ENCODE measurements around the gene ZNF227. TPM values are rescaled to one million over a fixed set of nuclear protein-coding genes. Genes with fewer than 3 reads are reported as not detected.
A peak's percentile ranks its signal among the peaks of the same experiment; 100 is the strongest.
"Not testable (repeated sequence)": the region's sequence is repeated elsewhere in the genome, so short reads cannot be mapped to it uniquely, and the experiment has no call there.

The ZNF227 gene
- 14.0 and 21.4 TPM in 2 replicates for total RNA-seq (2014; rRNA removed; shearing (Covaris generic))

GRCh38 chr19:44212250-44212865, at the start of gene ZNF227:
Gene ZNF227, plus strand, starts transcription at chr19:44212532. Its CDS starts 5,261 bp downstream, at chr19:44217793.
- DNase-seq: peak; percentile 86
- Histone ChIP-seq H3K4me3 (ENCODE audit: insufficient read depth, low read depth, low read length) (peak within 1 kb of the TSS; percentile 75), H3K36me3 (replicated peaks; ENCODE audit: control insufficient read depth, insufficient read depth, low read length) (peaks cover 1% of the 10 kb centered on the region), H3K27me3 (ENCODE audit: control insufficient read depth, insufficient read depth, low read length) (no peaks in the 10 kb centered on the region)

GRCh38 chr19:44163789-44164188, 48.5 kb upstream of the ZNF227 start:
- H3K4me3 ChIP-seq (ENCODE audit: insufficient read depth, low read depth, low read length): no peak overlapping the region
- no peak for DNase-seq

GRCh38 chr19:44164327-44164672, 48.0 kb upstream of the ZNF227 start:
- Histone ChIP-seq H3K36me3 (replicated peaks; ENCODE audit: control insufficient read depth, insufficient read depth, low read length) (peaks cover 4% of the 10 kb centered on the region; the same call in 1 of the 2 replicates), H3K4me3 (ENCODE audit: insufficient read depth, low read depth, low read length) (peak overlapping the region; percentile 84), H3K27me3 (ENCODE audit: control insufficient read depth, insufficient read depth, low read length) (no peaks in the 10 kb centered on the region)
- no peak for DNase-seq

More at GRCh38 chr19:44163789-44164188, 48.5 kb upstream of the ZNF227 start:
- Histone ChIP-seq H3K27me3 (ENCODE audit: control insufficient read depth, insufficient read depth, low read length) (no peaks in the 10 kb centered on the region), H3K36me3 (replicated peaks; ENCODE audit: control insufficient read depth, insufficient read depth, low read length) (peaks cover 4% of the 10 kb centered on the region; the same call in 1 of the 2 replicates)

DNA sequence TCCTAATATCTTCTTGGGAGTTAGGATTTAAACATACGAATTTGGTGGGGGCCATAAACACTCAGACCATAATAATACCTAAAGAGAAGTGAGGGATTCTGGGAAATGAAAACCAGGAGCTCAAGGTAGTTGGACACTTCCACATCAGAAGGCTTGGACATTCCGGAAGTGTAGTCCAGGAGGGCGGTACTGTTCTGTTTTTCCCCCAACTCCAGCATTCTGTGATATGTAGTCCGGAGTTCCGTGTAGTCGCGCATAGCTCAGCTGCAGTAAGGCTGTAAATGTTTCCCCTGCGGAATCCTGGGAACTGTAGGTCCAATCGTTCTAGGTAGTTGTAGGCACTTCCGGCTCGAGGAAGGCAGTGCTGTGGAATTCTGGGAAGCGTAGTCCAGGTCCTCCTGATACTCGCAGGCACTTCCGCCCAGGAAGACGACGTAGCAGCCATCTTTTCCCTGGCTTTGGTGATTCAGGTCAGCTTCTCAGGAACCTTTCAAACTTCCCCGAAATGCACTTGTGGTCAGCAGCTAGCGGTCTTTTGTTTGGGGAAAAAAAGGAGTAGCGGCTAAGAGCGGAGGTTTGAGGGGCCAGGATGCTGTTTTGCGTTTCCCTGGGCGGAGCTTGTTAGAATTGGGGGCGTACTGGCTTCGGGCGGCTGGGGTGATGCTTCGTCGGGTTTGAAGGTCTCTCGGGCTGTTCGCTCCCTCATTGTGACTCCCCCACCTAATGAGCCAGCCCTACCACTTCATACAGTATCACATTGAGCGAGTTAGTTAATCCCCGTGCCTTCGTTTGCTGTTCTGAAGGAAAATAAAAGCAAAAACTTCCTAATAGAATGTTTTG, 47.4 kb upstream of the ZNF227 start, which contains the start of gene ZNF226:
ZNF226 (plus strand) TSS at position 428 of the 840 bp plus-strand sequence. CDS start 4,981 bp downstream, outside the sequence.
- Histone ChIP-seq H3K27me3 (ENCODE audit: control insufficient read depth, insufficient read depth, low read length) (no peaks in the 10 kb centered on the region), H3K36me3 (replicated peaks; ENCODE audit: control insufficient read depth, insufficient read depth, low read length) (peaks cover 7% of the 10 kb centered on the region), H3K4me3 (ENCODE audit: insufficient read depth, low read depth, low read length) (peak within 1 kb of the TSS; percentile 84)
- peak; percentile 79 for DNase-seq

- H3K4me3 ChIP-seq (ENCODE audit: insufficient read depth, low read depth, low read length); DNase-seq; H3K27me3 ChIP-seq (ENCODE audit: control insufficient read depth, insufficient read depth, low read length): not testable (repeated sequence)
- peaks cover 33% of the 10 kb centered on the region for H3K36me3 ChIP-seq (replicated peaks; ENCODE audit: control insufficient read depth, insufficient read depth, low read length)
Observed at GRCh38 chr19:44170660-44171059, 41.7 kb upstream of the ZNF227 start.

DNA sequence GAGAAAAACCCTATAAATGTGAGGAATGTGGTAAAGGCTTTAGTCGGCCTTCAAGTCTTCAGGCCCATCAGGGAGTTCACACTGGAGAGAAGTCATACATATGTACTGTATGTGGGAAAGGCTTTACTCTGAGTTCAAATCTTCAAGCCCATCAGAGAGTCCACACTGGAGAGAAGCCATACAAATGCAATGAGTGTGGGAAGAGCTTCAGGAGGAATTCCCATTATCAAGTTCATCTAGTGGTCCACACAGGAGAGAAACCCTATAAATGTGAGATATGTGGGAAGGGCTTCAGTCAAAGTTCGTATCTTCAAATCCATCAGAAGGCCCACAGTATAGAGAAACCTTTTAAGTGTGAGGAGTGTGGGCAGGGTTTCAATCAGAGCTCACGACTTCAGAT, 35.7 kb upstream of the ZNF227 start:
- no peak for DNase-seq
- Histone ChIP-seq H3K4me3 (ENCODE audit: insufficient read depth, low read depth, low read length) (no peak overlapping the region), H3K36me3 (replicated peaks; ENCODE audit: control insufficient read depth, insufficient read depth, low read length) (peaks cover 34% of the 10 kb centered on the region), H3K27me3 (ENCODE audit: control insufficient read depth, insufficient read depth, low read length) (no peaks in the 10 kb centered on the region)

GRCh38 chr19:44180968-44181367, 31.4 kb upstream of the ZNF227 start:
- H3K36me3 ChIP-seq (replicated peaks; ENCODE audit: control insufficient read depth, insufficient read depth, low read length): peaks cover 8% of the 10 kb centered on the region
- H3K4me3 ChIP-seq (ENCODE audit: insufficient read depth, low read depth, low read length): no peak overlapping the region
- no peak for DNase-seq
- H3K27me3 ChIP-seq (ENCODE audit: control insufficient read depth, insufficient read depth, low read length): no peaks in the 10 kb centered on the region

- Histone ChIP-seq H3K4me3 (ENCODE audit: insufficient read depth, low read depth, low read length) (no peak overlapping the region), H3K36me3 (replicated peaks; ENCODE audit: control insufficient read depth, insufficient read depth, low read length) (no peaks in the 10 kb centered on the region), H3K27me3 (ENCODE audit: control insufficient read depth, insufficient read depth, low read length) (no peaks in the 10 kb centered on the region)
- DNase-seq: no peak
Observed at GRCh38 chr19:44182145-44182544, 30.2 kb upstream of the ZNF227 start.

GRCh38 chr19:44190020-44190419, 22.3 kb upstream of the ZNF227 start:
- Histone ChIP-seq H3K27me3 (ENCODE audit: control insufficient read depth, insufficient read depth, low read length) (no peaks in the 10 kb centered on the region), H3K36me3 (replicated peaks; ENCODE audit: control insufficient read depth, insufficient read depth, low read length) (no peaks in the 10 kb centered on the region), H3K4me3 (ENCODE audit: insufficient read depth, low read depth, low read length) (no peak overlapping the region)
- no peak for DNase-seq

DNA sequence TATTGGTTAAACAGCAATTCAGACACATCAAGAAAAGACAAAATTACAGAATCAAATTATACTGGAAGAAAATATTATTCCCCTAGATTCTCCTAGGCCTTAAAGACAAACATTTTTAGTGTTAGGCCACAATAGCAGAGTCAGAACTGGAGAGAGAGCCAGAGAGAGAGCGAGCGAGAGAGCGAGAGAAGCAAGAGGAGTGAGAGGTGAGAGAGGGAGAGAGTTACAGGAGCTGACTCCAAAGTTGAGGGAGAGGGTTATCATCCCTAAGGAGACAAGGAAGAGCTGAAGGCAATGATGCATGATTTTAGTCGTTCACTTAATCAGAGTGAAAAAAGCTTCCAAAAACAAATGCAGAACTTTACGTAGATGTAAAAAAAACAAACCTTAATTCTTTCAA, 20.2 kb upstream of the ZNF227 start:
- DNase-seq: no peak

DNA sequence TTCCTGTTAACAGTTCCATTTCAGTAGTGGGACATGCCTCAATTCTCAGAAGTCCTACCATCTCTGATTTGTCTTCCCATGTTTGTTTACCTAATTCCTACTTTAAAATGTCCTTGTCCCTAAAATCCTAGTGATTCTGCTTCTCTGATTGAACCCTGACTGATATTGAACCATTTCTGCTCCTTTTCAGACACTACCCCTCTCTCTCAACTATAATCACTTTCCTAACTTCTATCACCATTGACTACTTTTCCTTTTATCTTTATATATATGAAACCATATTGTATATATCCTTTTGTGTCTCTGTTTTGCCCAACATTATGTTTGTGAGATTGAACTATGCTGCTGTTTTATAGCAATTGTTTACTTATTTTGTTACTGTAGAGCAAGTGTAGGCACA, 15.6 kb upstream of the ZNF227 start:
- DNase-seq: no peak
- H3K4me3 ChIP-seq (ENCODE audit: insufficient read depth, low read depth, low read length): no peak overlapping the region
- H3K36me3 ChIP-seq (replicated peaks; ENCODE audit: control insufficient read depth, insufficient read depth, low read length): no peaks in the 10 kb centered on the region
- no peaks in the 10 kb centered on the region for H3K27me3 ChIP-seq (ENCODE audit: control insufficient read depth, insufficient read depth, low read length)

More for the DNA sequence above, 20.2 kb upstream of the ZNF227 start:
- no peak overlapping the region for H3K4me3 ChIP-seq (ENCODE audit: insufficient read depth, low read depth, low read length)
- no peaks in the 10 kb centered on the region for H3K27me3 ChIP-seq (ENCODE audit: control insufficient read depth, insufficient read depth, low read length)
- H3K36me3 ChIP-seq (replicated peaks; ENCODE audit: control insufficient read depth, insufficient read depth, low read length): no peaks in the 10 kb centered on the region

GRCh38 chr19:44202470-44202869, 9.9 kb upstream of the ZNF227 start:
- DNase-seq: no peak
- Histone ChIP-seq H3K27me3 (ENCODE audit: control insufficient read depth, insufficient read depth, low read length) (no peaks in the 10 kb centered on the region), H3K4me3 (ENCODE audit: insufficient read depth, low read depth, low read length) (no peak overlapping the region), H3K36me3 (replicated peaks; ENCODE audit: control insufficient read depth, insufficient read depth, low read length) (no peaks in the 10 kb centered on the region)

GRCh38 chr19:44202974-44203373, 9.4 kb upstream of the ZNF227 start:
- no peaks in the 10 kb centered on the region for H3K27me3 ChIP-seq (ENCODE audit: control insufficient read depth, insufficient read depth, low read length)
- H3K4me3 ChIP-seq (ENCODE audit: insufficient read depth, low read depth, low read length): no peak overlapping the region
- no peak for DNase-seq
- H3K36me3 ChIP-seq (replicated peaks; ENCODE audit: control insufficient read depth, insufficient read depth, low read length): no peaks in the 10 kb centered on the region

DNA sequence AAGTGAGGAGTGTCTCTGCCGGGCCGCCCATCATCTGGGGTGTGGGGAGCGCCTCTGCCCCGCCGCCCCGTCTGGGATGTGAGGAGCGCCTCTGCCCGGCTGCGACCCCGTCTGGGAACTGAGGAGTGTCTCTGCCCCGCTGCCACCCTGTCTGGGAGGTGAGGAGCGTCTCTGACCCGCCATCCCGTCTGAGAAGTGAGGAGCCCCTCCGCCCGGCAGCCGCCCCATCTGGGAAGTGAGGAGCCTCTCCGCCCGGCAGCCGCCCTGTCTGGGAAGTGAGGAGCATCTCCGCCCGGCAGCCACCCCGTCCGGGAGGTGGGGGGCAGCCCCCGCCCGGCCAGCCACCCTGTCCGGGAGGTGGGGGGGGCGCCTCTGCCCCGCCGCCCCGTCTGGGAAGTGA, 8.5 kb upstream of the ZNF227 start:
- not testable (repeated sequence) for H3K36me3 ChIP-seq (replicated peaks; ENCODE audit: control insufficient read depth, insufficient read depth, low read length); DNase-seq; H3K27me3 ChIP-seq (ENCODE audit: control insufficient read depth, insufficient read depth, low read length); H3K4me3 ChIP-seq (ENCODE audit: insufficient read depth, low read depth, low read length)

DNA sequence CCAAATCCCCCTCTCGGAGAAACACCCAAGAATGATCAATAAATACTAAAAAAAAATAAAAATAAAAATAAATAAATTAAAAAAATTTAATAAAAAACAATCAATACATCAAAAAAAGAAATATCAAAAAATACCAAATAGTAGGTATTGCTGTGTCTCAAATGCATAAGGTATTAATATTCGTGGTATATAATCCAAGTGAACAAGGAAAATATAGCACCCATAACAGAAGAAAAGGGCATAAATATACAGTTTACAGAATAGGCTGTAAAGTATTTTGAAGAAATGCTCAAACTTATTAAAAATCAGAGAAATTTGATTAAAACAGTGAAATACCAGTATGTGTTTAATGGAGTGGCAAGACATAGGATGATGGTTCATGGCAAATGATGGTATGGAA, 7.6 kb upstream of the ZNF227 start:
- Histone ChIP-seq H3K36me3 (replicated peaks; ENCODE audit: control insufficient read depth, insufficient read depth, low read length) (no peaks in the 10 kb centered on the region), H3K27me3 (ENCODE audit: control insufficient read depth, insufficient read depth, low read length) (no peaks in the 10 kb centered on the region), H3K4me3 (ENCODE audit: insufficient read depth, low read depth, low read length) (no peak overlapping the region)
- DNase-seq: no peak

All from H7 (cell line).